Naive thymus-derived CD8-positive, alpha-beta T cell (primary cell): ENCODE results near the gene ARL2. TPM values are rescaled to one million over a fixed set of nuclear protein-coding genes. Genes with fewer than 3 reads are reported as not detected.
A peak's percentile ranks its signal among the peaks of the same experiment; 100 is the strongest.

Experiments used
- ATAC-seq, 2 donors: fragments of 150-1000 bp; cut with Tn5 transposase in 1 of 2; sonication (Bioruptor Pico), chemical (Tn5 transposase) in 1 of 2; 1 replicate in 1 of 2; 2 replicates in 1 of 2; pipeline ENCODE4 v1.10.0; 2021; ENCODE audit warnings: mild to moderate bottlenecking in 2 of 2, moderate library complexity in 2 of 2
- POLR2A ChIA-PET: fragments of 350-600 bp; sonication (Branson Sonifier 250); formaldehyde crosslinking; loops from one replicate; lab custom pipeline; 2021; ENCODE audit warnings: antibody characterized with exemption; lab: Charles Lee
- DNase-seq, 10 donors: peaks; one replicate each; pipeline versions ENCODE4 v3.0.0 to v3.0.0-alpha.2; 2020 to 2022
- H3K27ac Mint-ChIP-seq, 10 donors: one replicate each; pipeline ENCODE4 v1.8.0; 2020 to 2022; ENCODE audit warnings: mild to moderate bottlenecking in 10 of 10, mixed read lengths in 10 of 10, moderate library complexity in 4 of 10, inconsistent platforms in 1 of 10
- H3K27me3 Mint-ChIP-seq, 5 donors: one replicate each; pipeline ENCODE4 v1.8.0; 2021 to 2022; ENCODE audit warnings: mixed read lengths in 5 of 5
- H3K36me3 Mint-ChIP-seq, 3 donors: one replicate each; pipeline ENCODE4 v1.8.0; 2020 to 2022; ENCODE audit warnings: mixed read lengths in 3 of 3, mild to moderate bottlenecking in 2 of 3, inconsistent platforms in 1 of 3
- H3K4me1 Mint-ChIP-seq, 4 donors: one replicate each; pipeline ENCODE4 v1.8.0; 2021 to 2022; ENCODE audit warnings: mixed read lengths in 4 of 4
- H3K4me3 Mint-ChIP-seq, 10 donors: one replicate each; pipeline ENCODE4 v1.8.0; 2020 to 2022; ENCODE audit warnings: mild to moderate bottlenecking in 10 of 10, mixed read lengths in 10 of 10, moderate library complexity in 6 of 10, inconsistent platforms in 1 of 10
- H3K9me3 Mint-ChIP-seq, 9 donors: one replicate each; pipeline ENCODE4 v1.8.0; 2020 to 2022; ENCODE audit warnings: mixed read lengths in 9 of 9, mild to moderate bottlenecking in 3 of 9, inconsistent platforms in 1 of 9, moderate library complexity in 1 of 9
- polyA plus RNA-seq, 3 donors: library from polyadenylated mRNA; unstranded; fragments of 300-500 nt; fragmentation: Illumina TruSeq; gene quantifications; one replicate each; pipeline ENCODE4 v1.2.3, GENCODE V29; 2021
- total RNA-seq, 8 experiments: library from RNA in 2 of 8; stranded (reverse) in 2 of 8; gene quantifications; one replicate each; pipeline ENCODE4 v1.2.3 and lab custom pipeline; 2021 to 2026

Gene ARL2
- total and polyA plus RNA-seq, 5 experiments from 2014 or later, result 37.0 to 135 (median 108) TPM

GRCh38 chr11:65053827-65054508 lies 40.0 kb downstream of the ARL2 start:
- peak overlapping the region in 9 of 10 donors; percentile 57 to 86 (median 73) for H3K4me3 Mint-ChIP-seq
- no peaks in the 10 kb centered on the region for H3K27me3 Mint-ChIP-seq
- POLR2A ChIA-PET, result interaction anchor here (0.6 to 1.0 kb wide), 2 partner anchors 8 to 43 kb away, joined by 3 read pairs; no protein-coding TSS in a partner anchor
- H3K36me3 Mint-ChIP-seq, result no peaks in the 10 kb centered on the region
- DNase-seq (peak in 5 of 10 donors; percentile 8 to 36 (median 19)), ATAC-seq (peak; percentile 65 to 83)
- H3K27ac Mint-ChIP-seq, result peak overlapping the region; percentile 56 to 98 (median 84)
- H3K9me3 Mint-ChIP-seq, result no peaks in the 10 kb centered on the region
- H3K4me1 Mint-ChIP-seq, result peaks cover 11 to 20% (median 14%) of the 10 kb centered on the region in 4 donors

DNA sequence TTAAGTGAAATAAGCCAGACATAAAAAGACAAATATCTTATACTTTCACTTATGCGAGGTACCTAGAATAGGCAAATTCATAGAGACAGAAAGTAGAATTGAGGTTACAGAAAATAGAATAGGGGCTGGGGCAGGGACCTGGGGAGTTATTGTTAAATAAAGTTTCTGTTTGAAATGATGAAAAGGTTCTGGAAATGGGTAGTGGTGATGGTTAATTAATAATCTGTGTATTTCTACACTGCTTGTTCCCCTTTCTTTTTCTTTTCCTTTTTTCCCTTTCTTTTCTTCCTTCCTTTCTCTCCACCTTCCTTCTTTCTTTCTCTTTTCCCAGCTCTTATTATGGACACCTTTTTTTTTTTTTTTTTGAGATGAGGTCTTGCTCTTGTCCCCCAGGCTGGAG lies 41.6 kb downstream of the ARL2 start:
- ATAC-seq, result no peak
- Mint-ChIP-seq H3K27me3 (no peaks in the 10 kb centered on the region), H3K9me3 (no peaks in the 10 kb centered on the region), H3K36me3 (no peaks in the 10 kb centered on the region), H3K27ac (peak overlapping the region in 2 of 10 donors; percentile 15 to 22), H3K4me3 (no peak overlapping the region), H3K4me1 (peaks cover 11 to 20% (median 14%) of the 10 kb centered on the region in 4 donors)
- no peak for DNase-seq
- POLR2A ChIA-PET, result interaction anchor here (0.6 to 0.9 kb wide), 3 partner anchors 16 to 994 kb away, joined by 3 to 4 read pairs (median 3); partner anchors contain the start of gene ARL2

DNA sequence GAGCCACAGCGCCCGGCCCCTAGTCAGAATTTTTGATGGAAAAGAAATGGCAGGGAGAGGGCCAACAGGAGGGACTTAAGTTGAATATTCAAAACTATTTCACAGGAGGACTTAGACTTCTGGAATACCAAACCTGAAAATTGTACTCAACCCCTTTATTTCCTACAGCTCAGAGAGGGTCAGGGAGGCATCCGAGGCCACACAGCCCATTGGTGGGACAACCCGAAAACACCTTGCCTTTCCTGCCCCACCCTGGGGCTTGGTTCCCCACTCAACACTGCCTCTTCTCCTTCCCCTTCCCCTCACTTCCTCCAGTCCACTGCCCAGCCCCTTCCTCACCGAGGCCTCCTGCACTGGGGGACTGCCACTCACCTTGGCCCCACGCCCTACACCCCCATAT lies 43.0 kb downstream of the ARL2 start:
- ATAC-seq (no peak), DNase-seq (no peak)
- Mint-ChIP-seq H3K27me3 (no peaks in the 10 kb centered on the region), H3K36me3 (no peaks in the 10 kb centered on the region), H3K4me3 (no peak overlapping the region), H3K27ac (no peak overlapping the region), H3K9me3 (no peaks in the 10 kb centered on the region), H3K4me1 (peaks cover 11 to 20% (median 16%) of the 10 kb centered on the region in 4 donors)
- POLR2A ChIA-PET, result no interaction called here

GRCh38 chr11:65057526-65057925 lies 43.6 kb downstream of the ARL2 start:
- no peak overlapping the region for H3K4me3 Mint-ChIP-seq
- POLR2A ChIA-PET, result interaction anchor here (0.6 kb wide), 1 partner anchor 19 kb away, joined by 3 read pairs; no protein-coding TSS in a partner anchor

GRCh38 chr11:65058012-65058411 lies 44.1 kb downstream of the ARL2 start:
- POLR2A ChIA-PET, result interaction anchor here (0.6 kb wide), 1 partner anchor 19 kb away, joined by 3 read pairs; no protein-coding TSS in a partner anchor
- DNase-seq (no peak), ATAC-seq (no peak)
- Mint-ChIP-seq H3K27ac (no peak overlapping the region), H3K27me3 (no peaks in the 10 kb centered on the region), H3K9me3 (no peaks in the 10 kb centered on the region), H3K36me3 (no peaks in the 10 kb centered on the region), H3K4me1 (peaks cover 9 to 20% (median 14%) of the 10 kb centered on the region in 4 donors), H3K4me3 (no peak overlapping the region)

More at GRCh38 chr11:65057526-65057925, 43.6 kb downstream of the ARL2 start:
- H3K9me3 Mint-ChIP-seq, result no peaks in the 10 kb centered on the region
- H3K27ac Mint-ChIP-seq, result peak overlapping the region in 1 of 10 donors; percentile 56
- ATAC-seq (no peak), DNase-seq (no peak)
- peaks cover 11 to 20% (median 17%) of the 10 kb centered on the region in 4 donors for H3K4me1 Mint-ChIP-seq
- no peaks in the 10 kb centered on the region for H3K36me3 Mint-ChIP-seq
- no peaks in the 10 kb centered on the region for H3K27me3 Mint-ChIP-seq

GRCh38 chr11:65058419-65059054 lies 44.6 kb downstream of the ARL2 start, which contains the start of gene NAALADL1:
TSS of gene NAALADL1 (minus strand) at chr11:65058553. CDS start at chr11:65058521, 32 bp downstream.
- Mint-ChIP-seq H3K4me3 (no peak within 1 kb of the TSS), H3K27me3 (no peaks in the 10 kb centered on the region), H3K9me3 (no peaks in the 10 kb centered on the region), H3K4me1 (peaks cover 8 to 15% (median 11%) of the 10 kb centered on the region in 4 donors), H3K36me3 (no peaks in the 10 kb centered on the region), H3K27ac (peak within 1 kb of the TSS in 1 of 10 donors; percentile 56)
- POLR2A ChIA-PET, result interaction anchor here (0.6 kb wide), 1 partner anchor 20 kb away, joined by 3 read pairs; no protein-coding TSS in a partner anchor
- ATAC-seq, result no peak
- no peak for DNase-seq

DNA sequence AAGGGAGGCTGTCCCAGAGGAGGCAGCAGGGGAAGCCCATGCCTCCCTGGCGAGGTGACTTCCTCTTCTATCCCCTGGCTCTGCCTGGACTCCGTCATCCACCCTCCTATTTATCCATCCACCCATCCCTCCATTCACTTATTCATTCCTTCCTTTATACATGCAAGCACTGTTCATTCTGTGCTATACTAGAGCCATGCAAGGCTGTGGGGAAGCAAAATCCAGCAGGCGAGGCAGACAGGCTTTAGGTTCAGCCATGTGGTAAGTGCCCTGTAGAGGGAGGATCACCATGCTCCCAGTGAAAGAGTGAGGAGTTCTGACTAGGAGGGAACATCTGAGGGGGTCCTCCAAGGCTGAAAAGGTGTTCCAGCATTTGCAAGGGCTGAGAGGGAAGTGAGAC lies 45.6 kb downstream of the ARL2 start:
- H3K4me3 Mint-ChIP-seq, result no peak overlapping the region
- no peaks in the 10 kb centered on the region for H3K27me3 Mint-ChIP-seq
- H3K9me3 Mint-ChIP-seq, result no peaks in the 10 kb centered on the region
- no peak overlapping the region for H3K27ac Mint-ChIP-seq
- ATAC-seq (no peak), DNase-seq (no peak)
- H3K36me3 Mint-ChIP-seq, result no peaks in the 10 kb centered on the region
- POLR2A ChIA-PET, result interaction anchor here (1.0 kb wide), 1 partner anchor 12 kb away, joined by 3 read pairs; no protein-coding TSS in a partner anchor
- H3K4me1 Mint-ChIP-seq, result peaks cover 0 to 5% (median 2%) of the 10 kb centered on the region in 4 donors

GRCh38 chr11:65059959-65060824 lies 46.2 kb downstream of the ARL2 start:
- Mint-ChIP-seq H3K27me3 (no peaks in the 10 kb centered on the region), H3K9me3 (no peaks in the 10 kb centered on the region), H3K4me3 (no peak overlapping the region), H3K4me1 (peaks cover 0 to 4% (median 1%) of the 10 kb centered on the region in 4 donors), H3K27ac (no peak overlapping the region), H3K36me3 (no peaks in the 10 kb centered on the region)
- POLR2A ChIA-PET, result interaction anchor here (1.0 kb wide), 1 partner anchor 12 kb away, joined by 3 read pairs; no protein-coding TSS in a partner anchor
- no peak for DNase-seq
- no peak for ATAC-seq

- POLR2A ChIA-PET, result no interaction called here
- Mint-ChIP-seq H3K4me3 (no peak overlapping the region), H3K27ac (peak overlapping the region in 3 of 10 donors; percentile 29 to 56 (median 48)), H3K4me1 (peaks cover 0 to 4% (median 1%) of the 10 kb centered on the region in 4 donors), H3K9me3 (no peaks in the 10 kb centered on the region), H3K36me3 (no peaks in the 10 kb centered on the region), H3K27me3 (no peaks in the 10 kb centered on the region)
- DNase-seq (no peak), ATAC-seq (peak in 1 of 2 donors; percentile 20)
Observed at GRCh38 chr11:65060913-65061408, 47.0 kb downstream of the ARL2 start.

GRCh38 chr11:65063532-65063931 lies 49.6 kb downstream of the ARL2 start:
- Mint-ChIP-seq H3K27me3 (no peaks in the 10 kb centered on the region), H3K36me3 (no peaks in the 10 kb centered on the region), H3K27ac (no peak overlapping the region), H3K4me1 (peaks cover 0 to 4% (median 1%) of the 10 kb centered on the region in 4 donors), H3K9me3 (no peaks in the 10 kb centered on the region), H3K4me3 (no peak overlapping the region)
- POLR2A ChIA-PET, result interaction anchor here (0.7 kb wide), 1 partner anchor 25 kb away, joined by 8 read pairs; no protein-coding TSS in a partner anchor
- ATAC-seq (no peak), DNase-seq (no peak)

- H3K27ac Mint-ChIP-seq, result peak overlapping the region in 1 of 10 donors; percentile 29
- no peak for ATAC-seq
- POLR2A ChIA-PET, result interaction anchor here (0.7 kb wide), 2 partner anchors 48 to 178 kb away, joined by 3 to 6 read pairs; no protein-coding TSS in a partner anchor
Observed at GRCh38 chr11:65064847-65065240, 50.9 kb downstream of the ARL2 start.

DNA sequence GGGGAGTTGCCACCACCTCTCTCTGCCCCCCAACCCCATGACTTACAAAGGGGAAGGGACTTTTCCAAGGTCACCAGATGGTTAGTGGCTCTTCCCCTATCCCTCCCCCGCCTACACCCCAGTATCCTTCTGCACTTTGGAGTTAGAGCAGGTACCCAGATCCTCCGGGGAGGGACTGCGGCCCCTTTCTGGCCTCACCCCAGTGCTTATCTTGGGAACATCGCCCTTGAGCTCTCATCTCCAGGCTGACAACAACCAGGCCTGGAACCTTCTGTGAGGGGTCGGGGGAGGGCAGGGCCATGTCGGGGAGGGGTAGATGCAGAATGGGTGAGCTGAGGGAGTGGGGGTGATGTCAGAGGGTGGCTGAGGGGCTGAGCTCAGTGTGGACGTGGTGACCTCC lies 51.9 kb downstream of the ARL2 start:
- DNase-seq (no peak), ATAC-seq (no peak)
- POLR2A ChIA-PET, result no interaction called here
- Mint-ChIP-seq H3K27me3 (no peaks in the 10 kb centered on the region), H3K36me3 (no peaks in the 10 kb centered on the region), H3K4me3 (no peak overlapping the region), H3K4me1 (peaks cover 0 to 4% (median 2%) of the 10 kb centered on the region in 4 donors), H3K27ac (no peak overlapping the region), H3K9me3 (no peaks in the 10 kb centered on the region)

More at GRCh38 chr11:65064847-65065240, 50.9 kb downstream of the ARL2 start:
- H3K36me3 Mint-ChIP-seq, result no peaks in the 10 kb centered on the region
- H3K9me3 Mint-ChIP-seq, result no peaks in the 10 kb centered on the region
- no peak overlapping the region for H3K4me3 Mint-ChIP-seq
- H3K27me3 Mint-ChIP-seq, result no peaks in the 10 kb centered on the region
- DNase-seq, result no peak
- peaks cover 0 to 4% (median 2%) of the 10 kb centered on the region in 4 donors for H3K4me1 Mint-ChIP-seq
